ENCODE data around the gene METTL8.

The METTL8 gene

GRCh38 chr2:171346723-171347557 is 86.8 kb downstream of the METTL8 start:
- H3K4me1 ChIP-seq (ENCODE audit: control insufficient read depth, low read depth, low read length) = peaks cover 7% of the 10 kb centered on the region
- no CpG with 5 or more reads among the region's 10 CpGs for WGBS (ENCODE audit: extremely low coverage, insufficient coverage, low lambda C conversion rate)
- no peak overlapping the region for H3K9ac ChIP-seq (ENCODE audit: low read length)
- H2BK5ac ChIP-seq (ENCODE audit: low read length) = no peak overlapping the region
- DNase-seq = no peak
- peak overlapping the region; percentile 59 for H3K4ac ChIP-seq (ENCODE audit: low read depth, low read length)
- H2BK15ac ChIP-seq (replicated peaks; ENCODE audit: low read depth) = no peak overlapping the region
- no peaks in the 10 kb centered on the region for H3K27me3 ChIP-seq (ENCODE audit: insufficient read depth, low read length, poor library complexity)
- no peak overlapping the region for H3K27ac ChIP-seq (ENCODE audit: low read depth, low read length)
- H3K18ac ChIP-seq (ENCODE audit: low read length) = peak overlapping the region; percentile 9
- H3K4me2 ChIP-seq (ENCODE audit: low read length) = no peak overlapping the region
- H2BK120ac ChIP-seq (ENCODE audit: low read depth, low read length) = no peak overlapping the region
- H3K4me3 ChIP-seq (ENCODE audit: low read length) = no peak overlapping the region
- no peaks in the 10 kb centered on the region for H3K79me1 ChIP-seq (ENCODE audit: low read length)
- H3K56ac ChIP-seq (ENCODE audit: low read length) = peak overlapping the region; percentile 8
- H4K8ac ChIP-seq (ENCODE audit: low read depth, low read length) = no peak overlapping the region
- no peaks in the 10 kb centered on the region for H3K79me2 ChIP-seq (ENCODE audit: control insufficient read depth, insufficient read depth, low read length)
- H2AK5ac ChIP-seq (ENCODE audit: low read length) = no peak overlapping the region
- H3K36me3 ChIP-seq (ENCODE audit: control insufficient read depth, insufficient read depth, low read length) = no peaks in the 10 kb centered on the region
- no peak overlapping the region for H3K23ac ChIP-seq (ENCODE audit: low read length)
- H4K5ac ChIP-seq (ENCODE audit: low read length) = no peak overlapping the region

GRCh38 chr2:171345971-171346722 is 87.6 kb downstream of the METTL8 start:
- H2BK120ac ChIP-seq (ENCODE audit: low read depth, low read length) = no peak overlapping the region
- peaks cover 7% of the 10 kb centered on the region for H3K4me1 ChIP-seq (ENCODE audit: control insufficient read depth, low read depth, low read length)
- no peak overlapping the region for H2BK15ac ChIP-seq (replicated peaks; ENCODE audit: low read depth)
- no peaks in the 10 kb centered on the region for H3K36me3 ChIP-seq (ENCODE audit: control insufficient read depth, insufficient read depth, low read length)
- H2BK5ac ChIP-seq (ENCODE audit: low read length) = no peak overlapping the region
- H2AK5ac ChIP-seq (ENCODE audit: low read length) = no peak overlapping the region
- H3K4ac ChIP-seq (ENCODE audit: low read depth, low read length) = no peak overlapping the region
- H3K79me2 ChIP-seq (ENCODE audit: control insufficient read depth, insufficient read depth, low read length) = no peaks in the 10 kb centered on the region
- no peak overlapping the region for H3K27ac ChIP-seq (ENCODE audit: low read depth, low read length)
- H3K27me3 ChIP-seq (ENCODE audit: insufficient read depth, low read length, poor library complexity) = no peaks in the 10 kb centered on the region
- H3K23ac ChIP-seq (ENCODE audit: low read length) = no peak overlapping the region
- DNase-seq = peak; percentile 32
- H3K4me3 ChIP-seq (ENCODE audit: low read length) = no peak overlapping the region
- H3K79me1 ChIP-seq (ENCODE audit: low read length) = no peaks in the 10 kb centered on the region
- no CpG with 5 or more reads among the region's 3 CpGs for WGBS (ENCODE audit: extremely low coverage, insufficient coverage, low lambda C conversion rate)
- H4K8ac ChIP-seq (ENCODE audit: low read depth, low read length) = no peak overlapping the region
- no peak overlapping the region for H3K56ac ChIP-seq (ENCODE audit: low read length)
- H4K5ac ChIP-seq (ENCODE audit: low read length) = no peak overlapping the region
- no peak overlapping the region for H3K9ac ChIP-seq (ENCODE audit: low read length)
- H3K18ac ChIP-seq (ENCODE audit: low read length) = no peak overlapping the region
- no peak overlapping the region for H3K4me2 ChIP-seq (ENCODE audit: low read length)

GRCh38 chr2:171344182-171344581 is 89.6 kb downstream of the METTL8 start:
- Histone ChIP-seq H3K79me1 (ENCODE audit: low read length) (no peaks in the 10 kb centered on the region), H3K36me3 (ENCODE audit: control insufficient read depth, insufficient read depth, low read length) (no peaks in the 10 kb centered on the region), H2BK5ac (ENCODE audit: low read length) (no peak overlapping the region), H2AK5ac (ENCODE audit: low read length) (no peak overlapping the region), H3K27me3 (ENCODE audit: insufficient read depth, low read length, poor library complexity) (no peaks in the 10 kb centered on the region), H3K4me1 (ENCODE audit: control insufficient read depth, low read depth, low read length) (peaks cover 7% of the 10 kb centered on the region), H3K56ac (ENCODE audit: low read length) (no peak overlapping the region), H3K4me3 (ENCODE audit: low read length) (no peak overlapping the region), H3K27ac (ENCODE audit: low read depth, low read length) (no peak overlapping the region), H3K18ac (ENCODE audit: low read length) (no peak overlapping the region), H2BK120ac (ENCODE audit: low read depth, low read length) (no peak overlapping the region), H3K9ac (ENCODE audit: low read length) (no peak overlapping the region), H3K4me2 (ENCODE audit: low read length) (no peak overlapping the region), H4K5ac (ENCODE audit: low read length) (no peak overlapping the region), H3K4ac (ENCODE audit: low read depth, low read length) (no peak overlapping the region), H3K23ac (ENCODE audit: low read length) (no peak overlapping the region), H2BK15ac (replicated peaks; ENCODE audit: low read depth) (no peak overlapping the region), H4K8ac (ENCODE audit: low read depth, low read length) (no peak overlapping the region), H3K79me2 (ENCODE audit: control insufficient read depth, insufficient read depth, low read length) (no peaks in the 10 kb centered on the region)
- no peak for DNase-seq
- WGBS (ENCODE audit: extremely low coverage, insufficient coverage, low lambda C conversion rate) = no CpG with 5 or more reads among the region's 2 CpGs

GRCh38 chr2:171342067-171342413 is 91.8 kb downstream of the METTL8 start:
- Histone ChIP-seq H3K27ac (ENCODE audit: low read depth, low read length) (no peak overlapping the region), H3K79me2 (ENCODE audit: control insufficient read depth, insufficient read depth, low read length) (no peaks in the 10 kb centered on the region), H3K79me1 (ENCODE audit: low read length) (no peaks in the 10 kb centered on the region), H3K23ac (ENCODE audit: low read length) (no peak overlapping the region), H2BK120ac (ENCODE audit: low read depth, low read length) (no peak overlapping the region), H3K4me2 (ENCODE audit: low read length) (no peak overlapping the region), H3K18ac (ENCODE audit: low read length) (no peak overlapping the region), H4K5ac (ENCODE audit: low read length) (no peak overlapping the region), H3K4ac (ENCODE audit: low read depth, low read length) (no peak overlapping the region), H3K4me1 (ENCODE audit: control insufficient read depth, low read depth, low read length) (peaks cover 5% of the 10 kb centered on the region), H2AK5ac (ENCODE audit: low read length) (no peak overlapping the region), H2BK5ac (ENCODE audit: low read length) (no peak overlapping the region), H3K4me3 (ENCODE audit: low read length) (no peak overlapping the region), H3K36me3 (ENCODE audit: control insufficient read depth, insufficient read depth, low read length) (no peaks in the 10 kb centered on the region), H3K27me3 (ENCODE audit: insufficient read depth, low read length, poor library complexity) (no peaks in the 10 kb centered on the region), H3K9ac (ENCODE audit: low read length) (no peak overlapping the region), H4K8ac (ENCODE audit: low read depth, low read length) (no peak overlapping the region), H3K56ac (ENCODE audit: low read length) (no peak overlapping the region), H2BK15ac (replicated peaks; ENCODE audit: low read depth) (no peak overlapping the region)
- WGBS (ENCODE audit: extremely low coverage, insufficient coverage, low lambda C conversion rate) = no CpG with 5 or more reads among the region's 1 CpG
- DNase-seq = no peak

GRCh38 chr2:171341394-171342066 is 92.3 kb downstream of the METTL8 start:
- DNase-seq = no peak
- H3K4me3 ChIP-seq (ENCODE audit: low read length) = no peak overlapping the region
- peaks cover 2% of the 10 kb centered on the region for H3K4me1 ChIP-seq (ENCODE audit: control insufficient read depth, low read depth, low read length)
- no peaks in the 10 kb centered on the region for H3K27me3 ChIP-seq (ENCODE audit: insufficient read depth, low read length, poor library complexity)
- H2BK15ac ChIP-seq (replicated peaks; ENCODE audit: low read depth) = no peak overlapping the region
- no peak overlapping the region for H4K8ac ChIP-seq (ENCODE audit: low read depth, low read length)
- no peak overlapping the region for H3K4me2 ChIP-seq (ENCODE audit: low read length)
- no peak overlapping the region for H3K23ac ChIP-seq (ENCODE audit: low read length)
- no peak overlapping the region for H3K9ac ChIP-seq (ENCODE audit: low read length)
- H2AK5ac ChIP-seq (ENCODE audit: low read length) = no peak overlapping the region
- H2BK5ac ChIP-seq (ENCODE audit: low read length) = no peak overlapping the region
- no peak overlapping the region for H4K5ac ChIP-seq (ENCODE audit: low read length)
- H3K79me1 ChIP-seq (ENCODE audit: low read length) = no peaks in the 10 kb centered on the region
- H3K27ac ChIP-seq (ENCODE audit: low read depth, low read length) = no peak overlapping the region
- H3K36me3 ChIP-seq (ENCODE audit: control insufficient read depth, insufficient read depth, low read length) = no peaks in the 10 kb centered on the region
- H3K18ac ChIP-seq (ENCODE audit: low read length) = no peak overlapping the region
- H3K56ac ChIP-seq (ENCODE audit: low read length) = no peak overlapping the region
- no peak overlapping the region for H3K4ac ChIP-seq (ENCODE audit: low read depth, low read length)
- no peak overlapping the region for H2BK120ac ChIP-seq (ENCODE audit: low read depth, low read length)
- WGBS (ENCODE audit: extremely low coverage, insufficient coverage, low lambda C conversion rate) = no CpG with 5 or more reads among the region's 7 CpGs
- H3K79me2 ChIP-seq (ENCODE audit: control insufficient read depth, insufficient read depth, low read length) = no peaks in the 10 kb centered on the region

Measured in mesendoderm (in vitro differentiated cells).